Astrocyte (in vitro differentiated cells and primary cell): ENCODE data around the gene CLP1.

Experiments
- CTCF ChIP-seq: IDR thresholded peaks from 2 replicates; pipeline ENCODE4 v1.5.1; 2011; ENCODE audit warnings: low read depth, mild to moderate bottlenecking, inconsistent platforms, low read length, moderate library complexity; ENCODE audit not compliant: insufficient read depth
- EZH2 ChIP-seq: IDR thresholded peaks from 2 replicates; pipeline ENCODE4 v1.6.1; 2012; ENCODE audit warnings: mild to moderate bottlenecking, low read length, inconsistent platforms; ENCODE audit not compliant: insufficient read depth

GRCh38 chr11:57651408-57651807 is 6.2 kb upstream of the CLP1 start:
- TF ChIP-seq CTCF (no peak), EZH2 (no peak)
